ENCODE results near the gene CENATAC. TPM values are rescaled to one million over a fixed set of nuclear protein-coding genes. Genes with fewer than 3 reads are reported as not detected.

The CENATAC gene, protein sequence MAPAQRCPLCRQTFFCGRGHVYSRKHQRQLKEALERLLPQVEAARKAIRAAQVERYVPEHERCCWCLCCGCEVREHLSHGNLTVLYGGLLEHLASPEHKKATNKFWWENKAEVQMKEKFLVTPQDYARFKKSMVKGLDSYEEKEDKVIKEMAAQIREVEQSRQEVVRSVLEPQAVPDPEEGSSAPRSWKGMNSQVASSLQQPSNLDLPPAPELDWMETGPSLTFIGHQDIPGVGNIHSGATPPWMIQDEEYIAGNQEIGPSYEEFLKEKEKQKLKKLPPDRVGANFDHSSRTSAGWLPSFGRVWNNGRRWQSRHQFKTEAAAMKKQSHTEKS
- total RNA-seq, result 30.3 TPM

GRCh38 chr11:118997627-118998387, at the start of gene CENATAC:
Gene CENATAC (plus strand): TSS chr11:118998138. CDS start chr11:118998198, 60 bp downstream.

GRCh38 chr11:118956094-118956846, 41.7 kb upstream of the CENATAC start, which contains the start of gene UPK2:
Gene UPK2 (plus strand): TSS chr11:118956298. CDS start chr11:118956351, 53 bp downstream.

GRCh38 chr11:118971646-118972045, 26.3 kb upstream of the CENATAC start, which contains the start of gene FOXR1:
Gene FOXR1 (plus strand): TSS chr11:118971761. CDS start chr11:118971932, 171 bp downstream.

GRCh38 chr11:119018074-119018938, 20.4 kb downstream of the CENATAC start, which contains the start of the genes RPS25 and TRAPPC4:
Gene RPS25 (minus strand): TSS chr11:119018343. CDS start chr11:119018284, 59 bp downstream.
Gene TRAPPC4 (plus strand): TSS chr11:119018766. CDS start chr11:119018796, 30 bp downstream.

DNA sequence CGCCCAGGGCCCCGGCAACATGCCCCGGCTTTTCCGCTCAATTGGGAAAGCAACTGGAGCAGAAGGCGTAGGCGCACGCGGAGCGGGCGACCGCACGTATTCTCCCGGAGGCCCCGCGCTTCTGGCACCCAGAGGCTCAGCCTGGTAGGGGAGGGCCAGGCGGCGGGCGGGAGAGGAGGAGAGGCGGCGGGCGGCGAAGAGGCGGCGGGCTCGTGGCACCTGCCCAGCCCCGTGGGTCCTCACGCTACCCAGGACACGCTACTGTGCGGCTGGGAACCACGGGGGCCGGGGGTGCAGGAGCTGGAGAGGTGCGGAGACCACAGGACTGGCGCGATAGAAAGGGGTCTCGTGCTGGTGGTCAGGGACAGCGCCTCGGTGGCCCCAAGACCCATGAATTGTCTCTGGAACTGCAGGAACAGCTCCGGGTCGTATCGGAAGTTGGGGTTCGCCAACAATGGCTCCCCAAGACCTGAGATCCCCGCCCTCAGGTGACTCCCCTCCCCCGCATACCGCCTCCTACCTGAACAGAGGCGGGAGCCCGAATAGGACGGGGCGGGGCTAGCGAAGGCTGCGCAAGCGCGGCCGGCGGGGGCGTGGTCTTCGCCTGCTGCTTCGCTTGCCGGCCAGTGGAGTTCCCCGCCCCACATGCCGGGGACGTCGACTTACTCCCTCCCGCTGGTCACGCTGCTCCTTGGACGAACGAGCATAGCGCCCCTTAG, 32.5 kb downstream of the CENATAC start, which contains the start of gene SLC37A4:
Gene SLC37A4 (minus strand): TSS at position 549 of the 719 bp plus-strand sequence.

GRCh38 chr11:119057000-119057769, 59.2 kb downstream of the CENATAC start, which contains the start of gene HYOU1:
Gene HYOU1 (minus strand): TSS chr11:119057205. CDS start chr11:119056160, 1,045 bp downstream.

Small RNAs within 50 kb of the gene (small RNA-seq; reads per million reads assigned to genes)
- gene AP003392.2 (ENCODE audit: low replicate concordance) (not detected), gene RF00017 (ENCODE audit: low replicate concordance) (not detected), gene RF00019 (ENCODE audit: low replicate concordance) (not detected)

Other genes starting within 250 kb of the CENATAC start
- 149 TPM for gene DDX6, start 207.0 kb upstream of the CENATAC start, total RNA-seq
- 0.06 TPM for gene CXCR5, start 114.2 kb upstream of the CENATAC start, total RNA-seq
- 31.4 TPM for gene BCL9L, start 72.2 kb upstream of the CENATAC start, total RNA-seq
- 7.9 TPM for gene UPK2, start 41.8 kb upstream of the CENATAC start, total RNA-seq
- gene FOXR1, start 26.4 kb upstream of the CENATAC start, total RNA-seq, result not detected
- 541 TPM for gene RPS25, start 20.2 kb downstream of the CENATAC start, total RNA-seq
- gene TRAPPC4, start 20.6 kb downstream of the CENATAC start, total RNA-seq, result 58.5 TPM
- gene SLC37A4, start 32.7 kb downstream of the CENATAC start, total RNA-seq, result 35.3 TPM
- gene HYOU1, start 59.1 kb downstream of the CENATAC start, total RNA-seq, result 64.1 TPM
- gene VPS11, start 69.7 kb downstream of the CENATAC start, total RNA-seq, result 40.3 TPM
- 19.7 TPM for gene HMBS, start 86.7 kb downstream of the CENATAC start, total RNA-seq
- 20.0 TPM for gene DPAGT1, start 103.7 kb downstream of the CENATAC start, total RNA-seq
- gene C2CD2L, start 109.2 kb downstream of the CENATAC start, total RNA-seq, result 6.9 TPM
- gene HINFP, start 123.4 kb downstream of the CENATAC start, total RNA-seq, result 26.6 TPM
- gene ABCG4, start 150.9 kb downstream of the CENATAC start, total RNA-seq, result 0.76 TPM
- 23.4 TPM for gene NLRX1, start 170.6 kb downstream of the CENATAC start, total RNA-seq
- gene NHERF4, start 187.3 kb downstream of the CENATAC start, total RNA-seq, result 12.4 TPM
- 15.9 TPM for gene CBL, start 208.2 kb downstream of the CENATAC start, total RNA-seq

Data from metanephros (tissue), 2 donors.